Measurements from ENCODE around the gene PTPRZ1.

Gene PTPRZ1

GRCh38 chr7:121932768-121933167 is 59.8 kb downstream of the PTPRZ1 start:
- Histone ChIP-seq H3K9me3 (ENCODE audit: control insufficient read depth, insufficient read depth, low read depth, low read length) (no peaks in the 10 kb centered on the region), H3K4me3 (ENCODE audit: low read depth, low read length) (no peak overlapping the region), H3K36me3 (ENCODE audit: control insufficient read depth in 2 of 2, insufficient read depth in 1 of 2, low read length in 2 of 2) (no peaks in the 10 kb centered on the region), H3K27ac (ENCODE audit: extremely low read depth, low read depth, low read length) (no peak overlapping the region), H3K4me1 (ENCODE audit: control insufficient read depth, insufficient read depth, low read length) (no peaks in the 10 kb centered on the region)
- TF ChIP-seq ZBTB6 (tag by site-specific recombination; IDR thresholded peaks at IDR 0.05) = no peak
- TF ChIP-seq ZNF169 (tag by site-specific recombination; IDR thresholded peaks at IDR 0.05) = no peak
- no peak for TF ChIP-seq FEZF1 (tag by site-specific recombination; IDR thresholded peaks at IDR 0.05)
- TF ChIP-seq KLF9 (tag by site-specific recombination; IDR thresholded peaks at IDR 0.05; ENCODE audit: low read depth) = no peak
- CTCF ChIA-PET = interaction anchor here (0.7 kb wide), 1 partner anchor 62 kb away, joined by 3 read pairs; no protein-coding TSS in a partner anchor
- POLR2A ChIA-PET = no interaction called here

DNA sequence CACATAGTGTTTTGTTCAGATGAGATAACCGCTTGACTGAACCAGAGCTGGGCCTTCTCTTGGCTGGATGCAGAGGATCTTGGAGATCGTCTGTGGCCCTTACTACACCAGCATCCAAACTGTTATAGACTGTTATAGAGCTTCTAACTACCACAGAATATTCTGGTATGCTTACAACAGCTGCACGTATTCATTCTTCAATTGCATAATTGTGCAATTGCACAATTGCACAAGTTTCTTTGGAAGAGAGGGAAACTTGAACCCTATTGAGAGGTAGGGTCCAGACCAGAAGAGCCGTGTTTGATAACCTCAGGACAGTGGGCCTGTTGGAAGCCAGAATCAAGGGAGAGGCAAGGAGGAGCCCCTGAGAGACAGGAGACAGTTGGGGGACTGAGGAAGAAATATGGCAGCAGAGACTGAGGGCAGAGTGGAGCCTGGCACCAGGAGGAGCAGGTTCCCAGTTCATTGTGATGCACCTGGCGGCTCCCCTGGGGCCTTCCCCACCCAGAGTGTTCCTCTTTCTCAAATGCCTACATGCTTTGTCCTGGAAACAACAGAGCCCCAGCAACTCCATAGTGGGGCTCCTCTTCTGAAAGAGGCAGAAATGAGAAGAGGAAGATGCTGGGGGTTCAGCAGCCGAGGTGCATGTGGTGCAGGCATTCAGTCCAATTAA is 64.1 kb downstream of the PTPRZ1 start:
- H3K4me1 ChIP-seq (ENCODE audit: control insufficient read depth, insufficient read depth, low read length) = no peaks in the 10 kb centered on the region
- no peaks in the 10 kb centered on the region for H3K9me3 ChIP-seq (ENCODE audit: control insufficient read depth, insufficient read depth, low read depth, low read length)
- no peak overlapping the region for H3K27ac ChIP-seq (ENCODE audit: extremely low read depth, low read depth, low read length)
- no peaks in the 10 kb centered on the region for H3K36me3 ChIP-seq (ENCODE audit: control insufficient read depth in 2 of 2, insufficient read depth in 1 of 2, low read length in 2 of 2)
- no peak for TF ChIP-seq ZNF354C (tag by site-specific recombination; IDR thresholded peaks at IDR 0.05; ENCODE audit: borderline replicate concordance, low read depth)
- TF ChIP-seq, protein P1, sequence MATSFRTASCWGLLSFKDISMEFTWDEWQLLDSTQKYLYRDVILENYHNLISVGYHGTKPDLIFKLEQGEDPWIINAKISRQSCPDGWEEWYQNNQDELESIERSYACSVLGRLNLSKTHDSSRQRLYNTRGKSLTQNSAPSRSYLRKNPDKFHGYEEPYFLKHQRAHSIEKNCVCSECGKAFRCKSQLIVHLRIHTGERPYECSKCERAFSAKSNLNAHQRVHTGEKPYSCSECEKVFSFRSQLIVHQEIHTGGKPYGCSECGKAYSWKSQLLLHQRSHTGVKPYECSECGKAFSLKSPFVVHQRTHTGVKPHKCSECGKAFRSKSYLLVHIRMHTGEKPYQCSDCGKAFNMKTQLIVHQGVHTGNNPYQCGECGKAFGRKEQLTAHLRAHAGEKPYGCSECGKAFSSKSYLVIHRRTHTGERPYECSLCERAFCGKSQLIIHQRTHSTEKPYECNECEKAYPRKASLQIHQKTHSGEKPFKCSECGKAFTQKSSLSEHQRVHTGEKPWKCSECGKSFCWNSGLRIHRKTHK (tag by site-specific recombination; IDR thresholded peaks at IDR 0.05) = no peak
- TF ChIP-seq, protein P2, sequence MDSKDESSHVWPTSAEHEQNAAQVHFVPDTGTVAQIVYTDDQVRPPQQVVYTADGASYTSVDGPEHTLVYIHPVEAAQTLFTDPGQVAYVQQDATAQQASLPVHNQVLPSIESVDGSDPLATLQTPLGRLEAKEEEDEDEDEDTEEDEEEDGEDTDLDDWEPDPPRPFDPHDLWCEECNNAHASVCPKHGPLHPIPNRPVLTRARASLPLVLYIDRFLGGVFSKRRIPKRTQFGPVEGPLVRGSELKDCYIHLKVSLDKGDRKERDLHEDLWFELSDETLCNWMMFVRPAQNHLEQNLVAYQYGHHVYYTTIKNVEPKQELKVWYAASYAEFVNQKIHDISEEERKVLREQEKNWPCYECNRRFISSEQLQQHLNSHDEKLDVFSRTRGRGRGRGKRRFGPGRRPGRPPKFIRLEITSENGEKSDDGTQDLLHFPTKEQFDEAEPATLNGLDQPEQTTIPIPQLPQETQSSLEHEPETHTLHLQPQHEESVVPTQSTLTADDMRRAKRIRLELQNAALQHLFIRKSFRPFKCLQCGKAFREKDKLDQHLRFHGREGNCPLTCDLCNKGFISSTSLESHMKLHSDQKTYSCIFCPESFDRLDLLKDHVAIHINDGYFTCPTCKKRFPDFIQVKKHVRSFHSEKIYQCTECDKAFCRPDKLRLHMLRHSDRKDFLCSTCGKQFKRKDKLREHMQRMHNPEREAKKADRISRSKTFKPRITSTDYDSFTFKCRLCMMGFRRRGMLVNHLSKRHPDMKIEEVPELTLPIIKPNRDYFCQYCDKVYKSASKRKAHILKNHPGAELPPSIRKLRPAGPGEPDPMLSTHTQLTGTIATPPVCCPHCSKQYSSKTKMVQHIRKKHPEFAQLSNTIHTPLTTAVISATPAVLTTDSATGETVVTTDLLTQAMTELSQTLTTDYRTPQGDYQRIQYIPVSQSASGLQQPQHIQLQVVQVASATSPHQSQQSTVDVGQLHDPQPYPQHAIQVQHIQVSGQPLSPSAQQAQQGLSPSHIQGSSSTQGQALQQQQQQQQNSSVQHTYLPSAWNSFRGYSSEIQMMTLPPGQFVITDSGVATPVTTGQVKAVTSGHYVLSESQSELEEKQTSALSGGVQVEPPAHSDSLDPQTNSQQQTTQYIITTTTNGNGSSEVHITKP (tag by site-specific recombination; IDR thresholded peaks at IDR 0.05) = no peak
- no peak for TF ChIP-seq ZNF701 (tag by site-specific recombination; IDR thresholded peaks at IDR 0.05)
- TF ChIP-seq ZFP41 (tag by site-specific recombination; IDR thresholded peaks at IDR 0.05; ENCODE audit: borderline replicate concordance) = no peak
- TF ChIP-seq ZNF777 (tag by site-specific recombination; IDR thresholded peaks at IDR 0.05; ENCODE audit: borderline replicate concordance) = no peak
- no peak for TF ChIP-seq ZNF664 (tag by site-specific recombination; IDR thresholded peaks at IDR 0.05)
- no peak for TF ChIP-seq ZNF600 (tag by site-specific recombination; IDR thresholded peaks at IDR 0.05)
- no peak for TF ChIP-seq ZNF19 (tag by site-specific recombination; IDR thresholded peaks at IDR 0.05; ENCODE audit: low read depth)
- TF ChIP-seq ZNF670 (tag by site-specific recombination; IDR thresholded peaks at IDR 0.05; ENCODE audit: low read depth) = no peak
- no peak for TF ChIP-seq ZNF776 (tag by site-specific recombination; IDR thresholded peaks at IDR 0.05; ENCODE audit: borderline replicate concordance)
- no peak for TF ChIP-seq ZFP37 (tag by site-specific recombination; IDR thresholded peaks at IDR 0.05)
- no peak for TF ChIP-seq TRIM28 (IDR thresholded peaks at IDR 0.05; ENCODE audit: borderline replicate concordance, low read length)
- no peak for TF ChIP-seq ZNF791 (tag by site-specific recombination; IDR thresholded peaks at IDR 0.05)
- no peak for TF ChIP-seq ZNF24 (tag by site-specific recombination; IDR thresholded peaks at IDR 0.05)
- no peak for TF ChIP-seq ZNF37A (tag by site-specific recombination; IDR thresholded peaks at IDR 0.05)
- TF ChIP-seq ZNF132 (tag by site-specific recombination; IDR thresholded peaks at IDR 0.05; ENCODE audit: borderline replicate concordance) = no peak
- POLR2A ChIA-PET = no interaction called here
- no peak overlapping the region for H3K4me3 ChIP-seq (ENCODE audit: low read depth, low read length)
- CTCF ChIA-PET = no interaction called here
